ENCODE results near the gene TRIM3. TPM values are rescaled to one million over a fixed set of nuclear protein-coding genes. Genes with fewer than 3 reads are reported as not detected.

TRIM3 gene
- total RNA-seq, 6 experiments from 2014 or later: 14.3 to 19.1 (median 17.4) TPM

DNA sequence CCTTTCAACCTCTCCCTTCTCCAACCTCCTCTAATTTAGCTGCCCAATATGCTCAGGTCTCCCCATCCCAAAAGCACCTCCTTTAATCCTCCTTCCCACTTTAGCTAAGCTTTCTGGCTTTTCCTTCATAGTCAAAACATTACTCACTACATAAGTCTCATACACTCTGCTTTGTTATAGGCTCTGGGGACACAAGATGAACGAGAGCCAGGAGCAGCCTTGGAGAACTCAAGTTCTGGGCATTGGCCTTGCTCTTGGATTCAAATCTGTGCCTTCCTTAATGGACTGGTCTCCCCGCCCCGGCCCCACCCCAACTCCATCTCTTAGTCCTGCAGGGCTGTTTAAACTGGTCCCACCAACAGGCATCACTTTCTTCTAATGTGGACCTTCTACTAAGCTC is 21.5 kb downstream of the TRIM3 start:
- Mint-ChIP-seq H3K27ac (no peak overlapping the region), H3K4me3 (no peak overlapping the region), H3K4me1 (ENCODE audit: low read depth) (0 out of 2 replicates have a peak, but pooled peaks cover 6% of the 10 kb centered on the region), H3K36me3 (ENCODE audit: low read depth) (peaks cover 9% of the 10 kb centered on the region; the same call in 1 of the 2 replicates), H3K27me3 (ENCODE audit: insufficient read depth) (no peaks in the 10 kb centered on the region), H3K9me3 (no peaks in the 10 kb centered on the region)
- DNase-seq: no peak
- TF ChIP-seq, protein P1, sequence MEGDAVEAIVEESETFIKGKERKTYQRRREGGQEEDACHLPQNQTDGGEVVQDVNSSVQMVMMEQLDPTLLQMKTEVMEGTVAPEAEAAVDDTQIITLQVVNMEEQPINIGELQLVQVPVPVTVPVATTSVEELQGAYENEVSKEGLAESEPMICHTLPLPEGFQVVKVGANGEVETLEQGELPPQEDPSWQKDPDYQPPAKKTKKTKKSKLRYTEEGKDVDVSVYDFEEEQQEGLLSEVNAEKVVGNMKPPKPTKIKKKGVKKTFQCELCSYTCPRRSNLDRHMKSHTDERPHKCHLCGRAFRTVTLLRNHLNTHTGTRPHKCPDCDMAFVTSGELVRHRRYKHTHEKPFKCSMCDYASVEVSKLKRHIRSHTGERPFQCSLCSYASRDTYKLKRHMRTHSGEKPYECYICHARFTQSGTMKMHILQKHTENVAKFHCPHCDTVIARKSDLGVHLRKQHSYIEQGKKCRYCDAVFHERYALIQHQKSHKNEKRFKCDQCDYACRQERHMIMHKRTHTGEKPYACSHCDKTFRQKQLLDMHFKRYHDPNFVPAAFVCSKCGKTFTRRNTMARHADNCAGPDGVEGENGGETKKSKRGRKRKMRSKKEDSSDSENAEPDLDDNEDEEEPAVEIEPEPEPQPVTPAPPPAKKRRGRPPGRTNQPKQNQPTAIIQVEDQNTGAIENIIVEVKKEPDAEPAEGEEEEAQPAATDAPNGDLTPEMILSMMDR (IDR thresholded peaks at IDR 0.05): no peak

DNA sequence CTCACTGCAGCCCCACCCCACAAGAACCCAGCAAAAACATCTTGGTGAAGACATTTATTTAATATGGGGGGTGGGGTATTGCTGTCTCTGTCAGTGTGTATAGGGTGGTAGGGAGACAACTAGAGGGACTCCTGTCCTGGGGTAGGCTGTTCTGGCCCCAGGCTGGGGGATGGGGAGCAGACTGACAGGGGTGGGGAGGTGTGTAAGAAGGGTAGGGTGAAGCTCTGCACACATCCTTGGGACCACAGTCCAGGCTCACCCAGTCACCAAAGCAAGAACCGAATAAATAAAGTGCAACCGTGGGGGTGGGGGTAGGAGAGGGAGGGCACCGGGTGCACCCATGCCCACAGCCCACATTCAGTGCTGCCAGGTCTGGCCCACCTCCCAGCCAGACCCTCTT is 25.2 kb downstream of the TRIM3 start:
- Mint-ChIP-seq H3K4me1 (ENCODE audit: low read depth) (0 out of 2 replicates have a peak, but pooled peaks cover 6% of the 10 kb centered on the region), H3K27me3 (ENCODE audit: insufficient read depth) (no peaks in the 10 kb centered on the region), H3K9me3 (no peaks in the 10 kb centered on the region), H3K27ac (no peak overlapping the region), H3K36me3 (ENCODE audit: low read depth) (peaks cover 6% of the 10 kb centered on the region; the same call in 1 of the 2 replicates), H3K4me3 (no peak overlapping the region)
- DNase-seq: no peak
- TF ChIP-seq, protein P1 (IDR thresholded peaks at IDR 0.05): no peak

- no peaks in the 10 kb centered on the region for H3K9me3 Mint-ChIP-seq
- DNase-seq: peak; percentile 38
- no peaks in the 10 kb centered on the region for H3K27me3 Mint-ChIP-seq (ENCODE audit: insufficient read depth)
- no peak overlapping the region for H3K27ac Mint-ChIP-seq
- H3K36me3 Mint-ChIP-seq (ENCODE audit: low read depth): no peaks in the 10 kb centered on the region
- TF ChIP-seq, protein P1 (IDR thresholded peaks at IDR 0.05): peak; percentile 88
- no peaks in the 10 kb centered on the region for H3K4me1 Mint-ChIP-seq (ENCODE audit: low read depth)
- H3K4me3 Mint-ChIP-seq: no peak overlapping the region
Measured at GRCh38 chr11:6443269-6444003, 30.3 kb downstream of the TRIM3 start.

DNA sequence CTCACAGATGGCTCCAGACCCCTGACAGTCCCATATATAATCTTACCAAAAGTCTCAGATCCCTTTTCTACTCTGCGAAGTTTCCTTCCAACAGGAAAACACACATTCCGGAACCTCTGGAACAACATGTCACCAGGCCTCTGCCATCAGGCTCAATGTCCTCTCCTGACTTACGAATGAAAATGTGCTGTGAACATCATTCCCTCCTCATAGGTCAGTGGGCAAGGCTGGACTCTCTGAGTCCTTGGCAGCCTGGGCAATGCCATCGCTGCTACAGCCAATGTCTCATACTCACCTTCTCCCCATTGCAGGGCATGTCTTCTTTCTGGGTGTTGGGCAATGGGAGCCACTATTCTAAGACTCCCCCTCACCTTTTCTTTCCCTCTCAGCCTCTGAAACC is 31.3 kb downstream of the TRIM3 start:
- no peaks in the 10 kb centered on the region for H3K9me3 Mint-ChIP-seq
- H3K4me3 Mint-ChIP-seq: no peak overlapping the region
- no peaks in the 10 kb centered on the region for H3K4me1 Mint-ChIP-seq (ENCODE audit: low read depth)
- H3K27ac Mint-ChIP-seq: no peak overlapping the region
- TF ChIP-seq, protein P1 (IDR thresholded peaks at IDR 0.05): no peak
- no peaks in the 10 kb centered on the region for H3K27me3 Mint-ChIP-seq (ENCODE audit: insufficient read depth)
- no peak for DNase-seq
- H3K36me3 Mint-ChIP-seq (ENCODE audit: low read depth): no peaks in the 10 kb centered on the region

DNA sequence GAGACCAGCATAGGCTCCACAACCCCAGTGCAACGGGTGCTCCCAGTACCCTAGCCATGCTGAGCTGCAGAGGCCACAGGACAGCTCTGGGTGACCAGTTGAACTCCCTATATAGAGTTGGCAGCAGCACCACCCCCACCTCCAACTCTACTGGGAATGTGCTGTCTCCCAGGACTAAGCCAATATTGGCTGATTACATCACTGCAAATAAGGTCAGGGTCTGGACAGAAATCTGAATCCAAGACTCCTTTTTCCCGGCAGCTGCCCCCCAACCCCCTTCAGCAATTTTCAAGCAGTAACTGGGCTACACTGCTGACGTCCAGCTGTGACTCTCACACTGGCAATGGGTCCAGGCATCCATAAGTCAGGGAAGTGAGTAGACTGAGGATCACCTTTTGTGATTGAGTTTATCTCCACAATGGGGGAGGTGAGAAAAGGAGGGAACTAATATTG is 32.8 kb downstream of the TRIM3 start, which contains the start of gene HPX:
TSS of gene HPX (minus strand) at position 82 of the 453 bp plus-strand sequence. CDS start at position 58, 24 bp downstream.
- H3K27ac Mint-ChIP-seq: no peak within 1 kb of the TSS
- H3K4me1 Mint-ChIP-seq (ENCODE audit: low read depth): no peaks in the 10 kb centered on the region
- H3K36me3 Mint-ChIP-seq (ENCODE audit: low read depth): no peaks in the 10 kb centered on the region
- no peaks in the 10 kb centered on the region for H3K9me3 Mint-ChIP-seq
- no peaks in the 10 kb centered on the region for H3K27me3 Mint-ChIP-seq (ENCODE audit: insufficient read depth)
- no peak for DNase-seq
- no peak within 1 kb of the TSS for H3K4me3 Mint-ChIP-seq
- TF ChIP-seq, protein P1 (IDR thresholded peaks at IDR 0.05): no peak
